Thyroid gland (tissue), 4 donors: ENCODE measurements around the gene MORN1.

Experiments used
- CTCF ChIP-seq, 6 experiments: fragments of 200-600 bp in 3 of 6; fragments of 450-650 bp in 3 of 6; sonication (generic) in 3 of 6; IDR thresholded peaks; one replicate each; pipeline ENCODE4 v1.5.1; 2016 to 2019; ENCODE audit warnings: antibody characterized with exemption in 6 of 6, mild to moderate bottlenecking in 2 of 6, inconsistent platforms in 1 of 6, moderate library complexity in 1 of 6
- POLR2A ChIP-seq, 2 donors: fragments of 450-650 bp; IDR thresholded peaks; one replicate each; pipeline ENCODE4 v1.6.1; 2017; ENCODE audit warnings: antibody characterized with exemption in 2 of 2, mild to moderate bottlenecking in 2 of 2, moderate library complexity in 1 of 2

GRCh38 chr1:2313651-2314261, 77.6 kb downstream of the MORN1 start:
- no peak for TF ChIP-seq CTCF (IDR thresholded peaks at IDR 0.05)
- TF ChIP-seq POLR2A (IDR thresholded peaks at IDR 0.05): no peak
